HG03139 (cell line): Measurements from ENCODE around the gene TMEM123.

Experiments used
- ATAC-seq: cut with Tn5 transposase; IDR thresholded peaks from one replicate; pipeline ENCODE4 v1.9.1; 2021; ENCODE audit not compliant: unreplicated experiment

Gene TMEM123

GRCh38 chr11:102472127-102472526, 19.6 kb upstream of the TMEM123 start:
- ATAC-seq, result no peak

GRCh38 chr11:102471474-102471873, 18.9 kb upstream of the TMEM123 start:
- ATAC-seq, result no peak

DNA sequence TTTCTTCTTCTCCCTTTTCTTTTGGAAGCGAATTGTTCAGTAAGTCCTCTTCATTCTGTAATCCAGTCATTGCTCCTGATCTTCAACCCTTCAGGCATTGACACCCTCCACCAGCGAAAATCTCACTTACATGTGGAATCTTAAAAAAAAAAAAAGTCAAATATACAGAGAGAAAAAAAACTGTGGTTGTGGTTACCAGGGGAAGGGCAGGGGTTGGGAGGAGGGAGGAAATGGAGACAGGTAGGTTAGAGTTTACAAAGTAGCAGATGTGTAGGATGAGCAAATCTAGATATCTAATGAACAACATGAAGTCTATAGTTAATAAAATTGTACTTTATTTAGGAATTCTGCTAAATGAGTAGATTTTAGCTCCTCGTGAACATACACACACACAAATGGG, 17.7 kb upstream of the TMEM123 start:
- ATAC-seq, result no peak

DNA sequence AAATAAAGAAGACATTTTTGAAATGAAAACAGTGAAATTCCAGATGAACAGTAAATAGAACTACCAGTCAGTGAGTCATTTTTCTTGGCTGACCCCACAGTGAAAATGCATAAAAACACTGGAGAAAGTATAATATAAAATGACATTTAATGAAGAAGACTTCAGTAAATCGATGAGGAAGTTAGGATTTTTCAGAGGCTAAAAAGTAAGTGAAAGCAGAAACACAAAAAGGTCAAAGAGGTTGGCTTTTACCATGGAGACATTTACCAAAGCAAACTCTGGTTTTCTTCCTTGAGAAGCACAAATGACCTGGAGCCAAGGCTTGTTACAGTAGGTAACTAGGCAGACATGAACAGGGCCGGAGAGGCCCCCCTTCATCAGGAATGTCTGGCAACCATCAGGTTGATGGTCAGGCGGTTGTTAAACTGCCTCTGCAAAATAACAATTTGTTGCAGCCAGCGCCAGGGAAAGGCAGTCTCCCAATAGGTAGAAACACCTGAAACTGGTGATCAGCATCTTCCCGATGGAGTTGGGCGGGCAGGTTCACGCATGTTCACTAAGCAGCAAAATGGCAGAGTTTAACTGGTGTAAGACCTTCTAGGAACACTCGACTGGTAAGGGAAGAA, 16.7 kb upstream of the TMEM123 start:
- ATAC-seq, result no peak

- no peak for ATAC-seq
Measured at GRCh38 chr11:102468616-102469195, 16.1 kb upstream of the TMEM123 start.

DNA sequence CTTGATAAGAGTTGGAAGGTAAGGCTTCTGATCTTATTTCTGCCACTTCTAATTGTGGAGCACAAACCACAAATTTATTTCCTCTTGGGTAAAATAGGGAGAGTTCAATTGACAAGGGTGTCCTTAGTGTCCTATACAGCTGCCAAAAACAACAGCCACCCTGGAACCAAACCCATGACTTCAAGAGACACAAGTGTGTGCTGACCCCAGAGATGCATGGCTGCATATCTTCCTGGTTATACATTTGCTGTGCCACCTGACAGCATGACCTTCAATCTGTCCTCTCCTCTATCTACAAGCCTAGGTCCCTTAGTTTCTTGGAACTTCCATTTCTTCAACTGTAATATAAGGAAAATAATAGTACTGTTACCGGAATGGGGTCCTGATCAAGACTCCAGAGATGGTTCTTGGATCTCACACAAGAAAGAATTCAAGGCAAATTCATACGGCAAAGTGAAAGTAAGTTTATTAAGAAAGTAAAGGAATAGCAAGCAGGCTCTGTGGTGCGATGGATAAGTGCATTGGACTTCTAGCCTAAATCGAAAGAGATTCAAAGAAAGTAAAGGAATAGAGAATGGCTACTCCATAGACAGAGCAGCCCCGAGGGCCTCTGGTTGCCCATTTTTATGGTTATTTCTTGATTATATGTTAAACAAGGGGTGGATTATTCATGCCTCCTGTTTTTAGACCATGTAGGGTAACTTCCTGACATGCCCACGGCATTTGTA, 15.5 kb upstream of the TMEM123 start:
- no peak for ATAC-seq

DNA sequence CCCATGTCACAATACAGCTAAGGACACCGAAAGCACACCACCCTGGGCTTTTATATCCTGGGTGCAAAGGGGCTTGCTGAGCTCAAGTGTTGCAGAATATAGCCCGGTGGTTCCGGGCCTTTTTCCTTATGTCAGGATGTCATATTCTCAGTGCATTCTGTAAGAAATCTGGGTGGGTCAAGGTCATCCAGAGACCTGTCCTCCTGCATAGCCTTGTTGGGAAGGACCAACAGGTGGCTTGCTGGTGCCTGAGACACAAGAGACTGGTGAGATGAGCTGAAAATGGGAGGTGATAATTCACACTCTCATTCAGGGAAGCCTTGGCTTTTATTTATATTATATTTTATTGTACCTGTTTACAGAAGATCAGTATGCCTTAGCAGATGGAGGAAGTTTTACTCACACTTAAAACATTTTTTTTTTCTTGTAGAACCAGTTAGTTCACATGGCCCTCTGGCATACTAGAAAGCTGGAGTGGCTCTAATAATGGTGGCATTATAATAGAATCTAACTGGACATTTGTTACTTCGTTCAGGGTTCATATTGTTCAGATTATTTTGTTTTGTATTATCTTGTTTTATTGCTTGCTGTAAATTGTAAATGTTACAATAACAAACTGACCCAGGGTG, 14.6 kb upstream of the TMEM123 start:
- no peak for ATAC-seq

GRCh38 chr11:102465696-102466095, 13.1 kb upstream of the TMEM123 start:
- no peak for ATAC-seq

DNA sequence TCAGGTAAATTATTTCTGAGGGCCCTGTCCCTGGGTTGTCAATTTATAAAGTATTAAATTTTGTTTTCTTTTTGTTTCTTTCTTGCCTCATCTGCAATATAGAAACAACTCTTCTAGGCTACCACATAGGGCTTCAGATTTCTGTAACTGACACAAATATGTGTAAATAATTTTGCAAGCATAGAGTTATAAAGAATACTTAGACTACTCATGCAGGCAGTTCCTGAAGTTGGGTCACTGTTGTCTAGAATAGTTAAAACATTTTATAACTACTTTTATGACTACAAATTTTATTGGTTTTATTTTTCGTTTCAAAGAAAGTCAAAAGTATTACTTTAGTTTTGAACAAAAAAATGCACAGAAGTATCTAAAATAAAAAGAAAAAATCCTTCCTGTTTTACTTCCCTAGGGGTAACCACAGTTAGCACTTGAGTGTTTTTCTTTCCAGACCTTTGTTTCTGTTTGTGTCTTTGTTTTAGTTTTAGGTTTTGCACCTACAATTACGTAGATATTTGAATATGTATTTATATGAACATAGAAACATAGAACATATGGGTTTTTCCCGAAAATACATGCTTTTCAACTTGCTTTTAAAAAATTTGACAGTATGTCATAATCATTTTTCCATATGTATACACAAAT, 12.4 kb upstream of the TMEM123 start:
- no peak for ATAC-seq

- no peak for ATAC-seq
Measured at GRCh38 chr11:102464037-102464436, 11.5 kb upstream of the TMEM123 start.

DNA sequence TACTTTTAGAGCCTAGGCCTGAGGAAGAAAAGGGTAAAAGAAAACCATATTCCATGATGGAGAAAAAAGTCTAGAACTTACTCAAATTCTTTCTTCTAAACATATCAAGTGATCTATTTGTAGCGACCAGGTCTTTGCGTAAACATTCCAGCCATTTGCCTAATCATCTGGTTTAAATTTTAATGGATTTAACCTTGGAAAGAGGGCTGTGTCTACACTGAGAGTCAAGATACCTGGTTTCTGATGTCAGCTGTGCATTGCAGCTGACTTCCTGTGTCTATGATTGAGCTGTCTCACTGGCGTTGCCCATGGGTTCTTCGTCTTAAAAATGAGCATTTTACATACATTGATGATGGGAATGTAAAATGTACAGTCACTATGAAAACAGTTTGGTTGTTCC, 10.0 kb upstream of the TMEM123 start:
- no peak for ATAC-seq

- ATAC-seq, result no peak
Measured at GRCh38 chr11:102459393-102459792, 6.8 kb upstream of the TMEM123 start.

DNA sequence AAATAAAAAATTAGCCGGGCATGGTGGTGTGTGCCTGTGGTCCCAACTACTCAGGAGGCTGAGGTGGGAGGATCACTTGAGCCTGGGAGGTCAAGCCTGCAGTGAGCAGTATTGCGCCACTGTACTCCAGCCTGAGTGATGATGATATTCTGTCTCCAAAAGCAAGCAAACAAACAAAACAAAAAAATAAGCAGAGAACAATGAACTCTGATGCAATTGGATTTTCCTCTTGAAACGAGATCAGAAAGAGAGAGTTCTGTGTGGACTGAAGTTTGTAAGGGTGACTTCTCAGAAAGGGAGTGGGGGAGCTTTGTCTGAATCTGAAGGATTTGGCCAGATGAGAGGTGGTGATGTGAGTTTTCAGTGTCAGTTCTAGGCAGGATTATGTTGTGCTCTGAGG, 6.0 kb upstream of the TMEM123 start:
- ATAC-seq, result no peak

DNA sequence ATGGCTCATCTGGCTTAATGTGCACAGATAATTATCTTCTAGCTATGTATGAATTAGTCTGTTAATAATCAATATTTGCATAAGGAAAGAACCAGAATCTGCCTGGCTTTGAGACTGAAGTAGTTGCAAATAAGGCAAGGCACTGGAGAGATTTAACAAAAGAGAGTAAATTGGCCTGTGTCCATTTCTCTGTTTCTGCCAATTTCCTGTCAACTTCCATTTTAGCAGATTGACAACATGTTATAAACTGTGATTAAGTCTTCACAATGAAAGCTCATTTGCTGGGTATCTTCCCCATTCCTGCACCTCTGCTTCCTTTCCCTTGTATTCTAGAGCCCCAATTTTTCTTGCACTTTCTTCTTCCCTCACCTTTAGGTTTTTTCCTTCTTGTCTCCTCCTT, 5.3 kb upstream of the TMEM123 start:
- ATAC-seq, result no peak

DNA sequence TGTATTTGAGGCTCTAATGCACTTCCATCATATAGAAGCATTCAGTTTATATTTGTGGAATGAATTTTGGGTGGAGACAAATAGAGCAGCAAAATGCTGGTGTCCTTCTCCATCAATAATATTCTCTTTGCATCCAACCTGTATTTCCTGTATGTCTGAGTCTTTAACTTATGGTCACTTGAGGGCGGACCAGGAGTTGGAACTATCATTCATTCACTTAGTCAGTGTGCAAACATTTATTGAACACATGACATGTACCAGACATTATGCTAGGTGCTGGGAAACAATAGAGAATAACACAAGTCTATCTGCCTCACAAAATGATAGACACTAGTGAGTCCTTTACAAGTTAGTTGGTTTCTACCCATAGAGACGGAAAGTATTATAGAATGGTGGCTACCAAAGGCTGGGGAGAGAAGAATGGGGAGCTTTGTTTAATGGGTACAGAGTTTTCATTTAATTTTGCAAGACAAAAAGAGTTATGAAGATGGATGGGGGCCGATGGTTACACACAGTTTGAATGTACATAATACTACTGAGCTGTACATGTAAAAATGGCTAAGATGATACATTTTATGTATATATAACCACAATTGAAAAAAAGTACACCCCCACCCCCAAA, 4.6 kb upstream of the TMEM123 start:
- no peak for ATAC-seq

DNA sequence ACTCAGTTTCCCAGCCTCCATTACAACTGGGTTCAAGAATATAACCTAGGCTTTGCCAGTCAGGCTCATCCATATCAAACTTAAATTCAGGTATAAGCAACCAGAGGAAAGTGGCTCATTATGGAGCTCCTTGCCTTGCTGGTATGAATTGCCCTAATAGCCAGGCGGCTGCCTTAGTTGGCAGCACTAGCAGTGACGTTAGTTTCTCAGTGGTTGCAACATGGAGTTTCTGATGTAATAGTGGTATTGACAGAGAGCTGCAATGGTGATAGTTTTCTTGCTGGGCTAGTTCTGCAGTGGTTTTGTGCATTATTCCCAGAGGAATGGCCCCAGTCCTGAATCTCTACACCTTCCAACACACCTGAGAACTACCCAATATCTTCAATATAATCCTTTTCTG, 3.8 kb upstream of the TMEM123 start:
- no peak for ATAC-seq

GRCh38 chr11:102453921-102454320, 1.4 kb upstream of the TMEM123 start:
- no peak for ATAC-seq

- ATAC-seq, result no peak
Measured at GRCh38 chr11:102453302-102453695, 734 bp upstream of the TMEM123 start.

- peak; percentile 56 for ATAC-seq
Measured at GRCh38 chr11:102451681-102452460, 694 bp downstream of the TMEM123 start.

GRCh38 chr11:102451041-102451680, 1.4 kb downstream of the TMEM123 start:
- ATAC-seq, result no peak
